Loucy (cell line): ENCODE measurements around the gene ZNF70.

Experiments
- EZH2phosphoT487 ChIP-seq: fragments of 200-600 bp; IDR thresholded peaks from 2 replicates; pipeline ENCODE4 v1.6.1; 2018; ENCODE audit warnings: antibody characterized with exemption, mild to moderate bottlenecking, moderate library complexity, borderline replicate concordance
- TF ChIP-seq, protein P1 (sequence below): fragments of 200-600 bp; sonication (generic); conservative IDR thresholded peaks from 2 replicates; pipeline ENCODE4 v1.5.1; 2014; ENCODE audit warnings: mild to moderate bottlenecking, antibody characterized with exemption, low read length

DNA sequence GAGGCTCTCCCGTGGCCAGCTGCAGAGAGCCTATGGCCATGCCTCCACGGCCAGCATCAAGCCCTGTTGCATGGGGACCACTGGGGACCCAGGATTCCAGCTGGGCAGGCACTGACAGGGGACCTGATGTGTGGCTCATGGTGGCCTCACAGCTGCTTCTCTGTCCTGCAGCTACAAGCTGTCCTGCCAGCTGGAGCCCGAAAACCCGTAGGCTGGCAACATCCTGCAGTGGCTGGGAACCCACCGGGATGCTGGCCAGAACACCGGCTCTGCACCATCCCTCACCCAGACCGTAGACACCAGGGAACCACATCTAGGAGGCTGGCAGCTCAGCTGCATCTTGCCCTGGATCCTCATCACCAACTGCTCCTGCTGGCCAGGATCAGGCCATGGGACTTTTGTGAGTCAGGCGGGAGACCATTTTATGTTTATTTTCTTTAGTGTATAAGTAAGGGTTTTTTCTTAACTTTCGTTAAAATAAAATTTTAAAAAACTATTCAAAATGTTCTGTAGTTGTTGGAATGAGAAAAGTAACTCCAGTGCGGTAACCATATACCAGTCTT lies 52.2 kb downstream of the ZNF70 start:
- TF ChIP-seq, protein P1, sequence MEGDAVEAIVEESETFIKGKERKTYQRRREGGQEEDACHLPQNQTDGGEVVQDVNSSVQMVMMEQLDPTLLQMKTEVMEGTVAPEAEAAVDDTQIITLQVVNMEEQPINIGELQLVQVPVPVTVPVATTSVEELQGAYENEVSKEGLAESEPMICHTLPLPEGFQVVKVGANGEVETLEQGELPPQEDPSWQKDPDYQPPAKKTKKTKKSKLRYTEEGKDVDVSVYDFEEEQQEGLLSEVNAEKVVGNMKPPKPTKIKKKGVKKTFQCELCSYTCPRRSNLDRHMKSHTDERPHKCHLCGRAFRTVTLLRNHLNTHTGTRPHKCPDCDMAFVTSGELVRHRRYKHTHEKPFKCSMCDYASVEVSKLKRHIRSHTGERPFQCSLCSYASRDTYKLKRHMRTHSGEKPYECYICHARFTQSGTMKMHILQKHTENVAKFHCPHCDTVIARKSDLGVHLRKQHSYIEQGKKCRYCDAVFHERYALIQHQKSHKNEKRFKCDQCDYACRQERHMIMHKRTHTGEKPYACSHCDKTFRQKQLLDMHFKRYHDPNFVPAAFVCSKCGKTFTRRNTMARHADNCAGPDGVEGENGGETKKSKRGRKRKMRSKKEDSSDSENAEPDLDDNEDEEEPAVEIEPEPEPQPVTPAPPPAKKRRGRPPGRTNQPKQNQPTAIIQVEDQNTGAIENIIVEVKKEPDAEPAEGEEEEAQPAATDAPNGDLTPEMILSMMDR: no peak
- no peak for TF ChIP-seq EZH2phosphoT487
